ENCODE measurements around the gene TMCC1.
"Not testable (repeated sequence)": the region's sequence is repeated elsewhere in the genome, so short reads cannot be mapped to it uniquely, and the experiment has no call there.

Gene TMCC1

DNA sequence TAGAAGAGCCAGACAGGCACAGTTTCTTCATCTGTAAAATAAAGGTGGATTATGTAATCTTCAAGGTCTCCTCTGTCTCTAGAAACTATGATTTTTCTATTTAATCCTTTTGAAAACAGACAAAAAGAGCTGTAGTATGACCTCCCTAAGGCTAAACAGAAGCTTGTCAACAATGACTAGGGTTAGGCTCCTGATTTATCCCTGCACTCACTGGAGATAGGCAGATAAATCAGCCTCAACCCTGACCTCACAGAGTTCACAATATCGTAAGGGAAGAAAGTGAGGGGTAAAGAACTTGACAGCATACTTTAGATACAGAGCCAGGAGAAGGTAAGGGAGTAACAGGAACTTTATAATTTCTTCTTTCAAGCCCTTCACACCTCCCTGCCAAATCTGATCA lies 124.8 kb downstream of the TMCC1 start:
- DNase-seq, result no peak

DNA sequence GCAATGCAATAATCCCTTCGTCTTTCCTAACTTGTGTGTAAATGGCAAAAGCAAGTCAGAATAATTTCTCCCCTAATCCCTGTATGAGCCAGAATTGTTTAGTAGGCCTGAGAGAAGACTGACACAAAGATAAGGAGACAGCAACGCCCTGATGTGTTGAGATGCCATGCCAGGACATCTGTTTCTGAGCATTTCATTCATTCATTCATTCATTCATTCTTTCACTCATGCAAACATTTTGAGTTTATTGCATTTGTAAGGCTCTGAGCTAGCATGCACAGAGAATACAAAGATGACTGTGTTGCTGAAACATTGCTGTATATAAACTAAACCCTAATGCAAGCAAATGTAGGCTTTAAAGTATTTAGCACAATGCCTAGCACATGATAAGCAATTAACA lies 127.4 kb downstream of the TMCC1 start:
- DNase-seq, result no peak

DNA sequence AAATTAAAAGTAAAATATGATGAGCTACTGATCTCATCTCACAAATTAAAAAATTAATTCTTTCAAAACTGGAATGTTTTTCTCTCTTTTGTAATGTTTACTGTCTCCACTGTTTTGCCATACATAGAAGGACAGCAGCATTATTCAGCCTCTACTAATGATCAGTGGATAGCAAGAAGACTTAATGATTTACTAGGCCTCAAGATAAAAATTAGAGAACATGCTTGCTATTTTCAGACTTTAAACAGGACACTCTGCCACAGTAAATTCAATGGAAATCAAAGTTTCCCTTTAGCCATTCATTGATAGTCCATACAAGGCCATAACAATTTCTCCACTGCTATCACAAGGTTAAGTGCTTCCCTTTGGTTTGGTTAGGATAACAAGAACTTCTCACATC lies 129.4 kb downstream of the TMCC1 start:
- no peak for DNase-seq

- peak; percentile 6 for DNase-seq
Measured at GRCh38 chr3:129758785-129759320, 134.7 kb downstream of the TMCC1 start.

DNA sequence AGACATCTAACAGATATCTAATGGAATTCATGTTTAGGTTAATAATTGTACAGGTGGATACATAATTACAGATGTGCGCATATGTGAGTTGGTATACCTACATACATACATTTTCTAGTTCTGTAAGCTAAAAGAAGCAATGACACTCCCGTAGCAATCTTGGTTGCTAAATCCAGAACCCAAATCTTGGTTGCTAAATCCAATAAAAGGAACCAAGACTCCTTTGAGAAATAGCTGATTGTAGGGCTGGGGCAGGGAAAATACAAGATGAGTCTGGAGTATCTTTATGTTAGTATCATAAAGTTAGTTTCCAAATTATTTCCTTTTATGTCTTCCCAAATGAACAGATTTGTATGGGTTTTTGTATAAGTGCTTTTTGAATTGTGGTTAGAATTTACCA lies 135.2 kb downstream of the TMCC1 start:
- DNase-seq, result no peak

DNA sequence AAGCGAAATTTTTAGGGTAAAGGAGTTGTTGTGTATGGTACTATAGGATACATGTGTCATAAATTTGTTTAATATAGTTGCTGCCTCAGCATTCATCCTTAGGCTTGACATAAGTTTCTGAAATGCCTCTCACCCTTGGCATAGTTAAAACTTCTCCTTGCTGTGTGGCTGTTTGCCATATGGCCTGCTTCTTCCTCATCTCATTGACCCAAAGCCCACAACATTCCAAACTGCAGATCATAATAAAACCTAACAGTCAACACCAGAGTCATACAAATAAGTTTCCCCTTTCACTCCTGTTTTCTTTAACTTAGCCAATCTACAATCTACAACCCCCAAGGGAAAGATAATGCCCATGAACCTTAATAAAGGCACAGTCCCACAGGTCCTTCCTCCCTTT lies 136.6 kb downstream of the TMCC1 start:
- DNase-seq, result no peak

DNA sequence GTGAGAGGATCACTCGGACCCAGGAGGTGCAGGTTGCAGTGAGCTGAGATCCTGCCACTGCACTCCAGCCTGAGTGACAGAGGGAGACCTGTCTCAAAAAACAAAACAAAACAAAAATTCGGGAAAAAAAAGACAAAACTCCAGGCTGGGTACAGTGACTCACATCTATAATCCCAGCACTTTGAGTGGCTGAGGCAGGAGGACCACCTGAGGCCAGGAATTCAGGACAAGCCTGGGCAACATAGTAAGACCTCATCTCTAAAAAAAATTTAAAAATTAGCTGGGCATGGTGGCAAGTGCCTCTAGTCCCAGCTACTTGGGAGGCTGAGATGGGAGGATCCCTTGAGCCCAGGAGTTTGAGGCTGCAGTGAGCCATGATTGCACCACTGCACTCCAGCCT lies 142.4 kb downstream of the TMCC1 start:
- DNase-seq, result not testable (repeated sequence)

DNA sequence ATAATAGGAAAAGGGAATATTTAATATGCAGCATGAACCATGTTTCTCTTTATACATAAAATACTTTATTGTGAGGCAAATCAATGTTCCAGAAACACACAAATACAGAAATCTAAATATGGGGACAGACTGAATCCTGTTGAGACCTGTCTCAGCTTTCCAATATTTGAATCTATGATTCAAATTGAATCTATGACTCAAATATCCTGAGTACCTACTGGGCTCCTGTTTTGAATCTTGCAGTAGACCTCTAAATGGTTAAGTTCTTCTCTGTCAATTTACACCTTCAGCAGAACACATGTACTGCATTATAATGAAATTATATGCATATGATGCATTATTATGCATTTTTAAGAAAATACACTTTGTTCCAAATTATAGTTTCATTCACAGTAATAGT lies 143.8 kb downstream of the TMCC1 start:
- DNase-seq, result peak; percentile 69

- peak; percentile 70 for DNase-seq
Measured at GRCh38 chr3:129747992-129748391, 145.5 kb downstream of the TMCC1 start.

DNA sequence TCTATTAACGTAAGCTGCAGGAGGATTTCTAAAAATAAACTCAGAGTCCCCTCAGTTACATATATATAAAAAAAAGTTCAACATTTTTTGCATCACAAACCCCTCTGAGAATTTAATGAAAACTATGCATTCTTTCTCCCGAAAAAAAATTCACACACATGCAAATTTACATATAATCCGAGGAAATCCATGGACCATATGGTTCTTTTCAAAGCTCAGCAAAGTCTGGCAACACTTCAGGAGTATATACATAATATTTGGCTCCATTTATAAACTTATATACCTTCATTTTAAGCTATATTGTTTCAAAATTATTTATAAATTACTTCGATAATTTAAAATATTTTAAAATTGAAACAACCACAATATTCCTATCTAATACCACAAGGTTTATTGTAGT lies 146.4 kb downstream of the TMCC1 start:
- no peak for DNase-seq

GRCh38 chr3:129746629-129747028 lies 146.9 kb downstream of the TMCC1 start:
- DNase-seq, result no peak

DNA sequence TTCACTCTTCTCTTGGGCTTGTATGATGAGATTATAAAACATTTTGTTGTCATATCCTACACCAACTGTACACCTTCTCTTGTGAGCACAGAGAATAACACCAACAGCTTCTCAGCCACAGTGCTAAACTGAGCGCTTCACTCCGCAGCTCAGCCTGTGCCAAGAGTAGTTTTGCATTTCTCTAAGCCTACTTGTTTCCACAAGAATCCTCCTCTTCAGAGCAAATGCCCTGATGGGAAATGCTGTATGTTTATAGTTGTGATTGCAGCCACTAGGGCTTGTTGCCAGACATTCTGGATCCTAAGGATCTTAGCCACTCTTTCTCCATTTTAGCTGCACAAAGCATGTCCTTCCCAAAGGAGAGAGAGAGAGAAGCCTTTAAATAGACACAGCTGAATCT lies 148.3 kb downstream of the TMCC1 start:
- no peak for DNase-seq

- no peak for DNase-seq
Measured at GRCh38 chr3:129741794-129742193, 151.7 kb downstream of the TMCC1 start.

GRCh38 chr3:129740090-129740489 lies 153.4 kb downstream of the TMCC1 start:
- DNase-seq, result no peak

DNA sequence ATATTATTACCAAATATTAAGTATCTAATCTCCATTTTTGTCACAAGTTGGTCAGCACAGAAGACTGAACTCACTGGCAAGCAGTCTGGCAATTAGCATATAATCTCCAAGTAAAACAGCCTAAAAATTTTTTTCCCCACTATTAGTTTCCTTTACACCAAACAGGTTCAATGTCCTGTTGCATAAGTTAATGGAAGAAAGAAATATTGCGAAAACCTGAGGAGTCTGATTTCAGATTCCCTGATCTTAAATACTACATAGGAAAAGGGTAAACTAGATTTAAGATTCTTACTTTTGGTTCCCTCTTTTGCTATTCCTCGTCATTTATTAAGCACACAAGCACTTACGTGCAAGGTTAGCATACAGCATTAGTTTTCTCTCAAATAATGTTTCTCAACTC lies 153.9 kb downstream of the TMCC1 start:
- no peak for DNase-seq

GRCh38 chr3:129738172-129738571 lies 155.3 kb downstream of the TMCC1 start:
- DNase-seq, result no peak

DNA sequence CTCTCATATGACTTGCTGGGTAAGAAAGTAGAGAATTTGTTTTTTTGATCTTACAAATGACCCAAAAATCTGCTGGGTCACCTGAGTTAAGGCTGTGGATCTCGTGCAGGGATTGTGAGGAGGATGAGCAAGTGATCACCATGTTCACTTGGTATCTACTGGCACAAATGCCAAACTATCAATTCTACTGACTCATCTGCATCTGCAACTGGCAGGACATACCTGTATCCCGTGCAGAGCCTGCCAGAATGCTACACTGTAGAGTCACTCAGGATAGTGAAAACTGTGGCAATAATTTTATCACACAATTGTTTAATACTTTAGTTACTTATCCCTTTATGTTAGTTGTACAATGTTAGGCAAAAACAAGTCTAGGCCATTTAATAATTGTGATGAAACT lies 157.4 kb downstream of the TMCC1 start:
- DNase-seq, result no peak

DNA sequence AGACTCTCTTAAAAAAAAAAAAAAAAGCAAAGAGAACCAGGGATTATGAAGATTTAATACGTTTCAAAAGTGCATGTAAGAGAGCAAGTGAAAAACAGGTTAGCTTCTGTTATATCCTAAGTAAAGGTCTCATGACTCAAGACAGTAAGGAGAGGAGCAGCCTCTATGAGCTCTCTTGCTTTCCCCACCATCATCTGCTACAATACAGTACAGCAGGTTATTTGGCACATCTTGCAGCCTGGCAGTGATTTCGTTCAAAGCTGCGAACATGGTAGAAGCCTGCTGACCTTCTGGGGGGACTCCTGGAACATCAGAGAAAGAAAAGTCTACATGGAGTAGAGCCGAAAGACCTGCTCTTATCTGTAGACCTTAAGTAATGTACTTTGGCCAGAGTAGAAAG lies 157.9 kb downstream of the TMCC1 start:
- no peak for DNase-seq

DNA sequence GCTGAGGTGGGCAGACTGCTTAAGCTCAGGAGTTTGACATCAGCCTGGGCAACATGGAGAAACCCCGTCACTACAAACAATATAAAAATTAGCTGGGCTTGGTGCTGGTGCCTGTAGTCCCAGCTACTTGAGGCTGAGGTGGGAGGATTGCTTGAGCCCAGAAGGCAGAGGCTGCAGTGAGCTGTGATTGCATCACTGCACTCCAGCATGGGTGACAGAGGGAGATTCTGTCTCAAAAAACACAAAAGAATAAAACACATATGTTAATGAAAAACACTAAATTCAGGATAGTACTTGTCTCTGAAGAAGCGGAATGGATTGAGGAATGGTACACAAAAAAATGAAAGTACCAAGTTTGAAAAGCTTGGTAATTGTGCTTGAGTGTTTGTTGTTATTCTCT lies 159.1 kb downstream of the TMCC1 start:
- no peak for DNase-seq

GRCh38 chr3:129732200-129732876 lies 161.2 kb downstream of the TMCC1 start:
- no peak for DNase-seq

DNA sequence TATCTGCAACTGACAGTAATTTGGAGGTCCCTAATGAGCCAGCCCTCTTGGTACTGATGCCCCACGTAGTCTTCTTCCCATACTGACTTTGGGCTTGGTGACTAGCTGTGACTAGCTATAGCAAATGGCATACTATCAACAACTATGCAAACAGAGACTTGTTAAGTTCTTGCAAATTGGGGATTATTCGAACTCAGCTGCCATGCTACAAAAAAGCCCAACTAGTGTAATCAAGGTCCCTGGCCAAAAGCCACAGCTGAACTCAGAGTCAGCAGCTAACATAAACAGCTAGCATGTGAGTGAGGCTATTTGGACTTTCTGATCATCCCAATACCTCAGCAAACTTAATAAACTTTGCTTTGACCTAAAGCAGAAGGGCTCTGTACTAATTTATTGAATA lies 165.8 kb downstream of the TMCC1 start:
- DNase-seq, result no peak

GRCh38 chr3:129723558-129724324 lies 169.8 kb downstream of the TMCC1 start:
- no peak for DNase-seq

DNA sequence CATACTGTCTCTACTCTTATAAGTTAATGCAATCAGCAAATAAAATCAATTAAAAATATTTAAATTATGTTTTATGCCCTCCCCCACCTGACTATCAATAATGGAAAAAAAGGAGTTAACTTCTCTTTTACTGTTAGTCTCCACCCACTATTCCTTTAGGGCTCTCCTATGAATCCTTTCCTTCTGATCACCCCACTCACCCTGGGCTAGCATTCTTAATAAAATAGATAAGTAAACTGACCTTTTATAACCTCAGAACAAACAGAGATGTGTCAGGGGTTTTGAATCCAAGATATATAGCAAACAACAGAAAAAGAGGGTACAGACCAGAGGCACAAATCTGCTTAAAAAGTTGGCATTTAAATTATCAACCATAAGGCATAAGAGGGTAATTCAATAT lies 171.0 kb downstream of the TMCC1 start:
- no peak for DNase-seq

DNA sequence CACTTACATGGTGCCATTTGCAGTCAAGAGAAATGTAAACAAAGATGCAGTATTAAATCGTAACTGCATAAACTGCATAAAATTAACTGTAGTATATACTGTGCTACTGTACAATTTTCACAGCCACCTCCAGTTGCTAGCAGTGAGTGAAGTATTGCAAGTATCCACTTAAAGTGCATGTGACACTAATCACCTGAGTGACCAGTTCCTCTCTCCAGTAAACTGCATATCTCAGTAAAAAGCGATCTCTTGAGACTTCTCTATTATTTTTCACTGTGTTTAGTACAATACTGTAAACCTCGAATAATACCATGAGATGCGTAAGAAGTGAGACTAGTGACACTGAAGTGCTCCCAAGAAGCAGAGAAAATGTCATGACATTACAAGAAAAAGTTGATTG lies 175.3 kb downstream of the TMCC1 start:
- DNase-seq, result no peak

DNA sequence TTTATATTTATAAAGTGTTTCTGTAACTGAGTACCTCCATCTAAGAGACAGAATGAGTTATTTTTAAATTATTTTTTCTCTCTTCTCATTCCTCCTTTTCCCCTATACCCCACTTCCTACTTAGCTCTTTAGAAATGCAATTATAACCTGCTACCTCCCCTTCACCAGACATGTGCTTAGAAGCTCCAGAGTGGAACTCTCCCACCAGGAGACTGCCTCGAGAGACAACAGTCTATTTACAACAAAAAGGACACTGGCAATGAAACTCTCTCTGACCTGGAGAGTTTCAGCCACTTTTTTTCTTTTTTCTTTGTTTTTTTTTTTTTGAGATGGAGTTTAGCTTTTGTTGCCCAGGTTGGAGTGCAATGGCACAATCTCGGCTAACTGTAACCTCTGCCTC lies 177.7 kb downstream of the TMCC1 start:
- no peak for DNase-seq
